NCI-H2227 treated with DMSO at 0.1 percent for 48 hours (cell line): ENCODE measurements around the gene LIX1.
"Not testable (repeated sequence)": the region's sequence is repeated elsewhere in the genome, so short reads cannot be mapped to it uniquely, and the experiment has no call there.

Experiments
- DNase-seq: peaks from one replicate; lab custom pipeline; 2025; lab: John Stamatoyannopoulos, UW

LIX1 gene

GRCh38 chr5:97142521-97143254 lies at the start of gene LIX1:
Gene LIX1 (minus strand): TSS chr5:97142611. CDS start chr5:97142576, 35 bp downstream.
- peak; percentile 51 for DNase-seq

GRCh38 chr5:97191893-97192292 lies 49.5 kb upstream of the LIX1 start:
- no peak for DNase-seq

GRCh38 chr5:97189523-97189922 lies 47.1 kb upstream of the LIX1 start:
- not testable (repeated sequence) for DNase-seq

DNA sequence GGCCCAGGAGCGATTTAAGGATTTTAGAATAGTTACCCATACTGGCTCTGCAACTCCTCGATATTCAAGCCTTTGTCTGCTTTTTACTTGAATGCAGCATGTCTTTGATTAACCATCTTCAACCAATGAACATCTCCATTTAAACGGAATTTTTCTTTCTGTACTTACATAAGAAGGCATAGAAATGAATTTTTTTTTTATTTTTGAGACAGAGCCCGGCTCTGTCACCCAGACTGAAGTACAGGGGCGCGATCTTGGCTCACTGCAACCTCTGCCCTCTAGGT lies 41.5 kb upstream of the LIX1 start:
- DNase-seq = no peak

GRCh38 chr5:97183100-97183929 lies 40.9 kb upstream of the LIX1 start, which contains the start of gene RIOK2:
Gene RIOK2 (minus strand): TSS chr5:97183247. CDS start chr5:97183191, 56 bp downstream.
- peak; percentile 95 for DNase-seq

DNA sequence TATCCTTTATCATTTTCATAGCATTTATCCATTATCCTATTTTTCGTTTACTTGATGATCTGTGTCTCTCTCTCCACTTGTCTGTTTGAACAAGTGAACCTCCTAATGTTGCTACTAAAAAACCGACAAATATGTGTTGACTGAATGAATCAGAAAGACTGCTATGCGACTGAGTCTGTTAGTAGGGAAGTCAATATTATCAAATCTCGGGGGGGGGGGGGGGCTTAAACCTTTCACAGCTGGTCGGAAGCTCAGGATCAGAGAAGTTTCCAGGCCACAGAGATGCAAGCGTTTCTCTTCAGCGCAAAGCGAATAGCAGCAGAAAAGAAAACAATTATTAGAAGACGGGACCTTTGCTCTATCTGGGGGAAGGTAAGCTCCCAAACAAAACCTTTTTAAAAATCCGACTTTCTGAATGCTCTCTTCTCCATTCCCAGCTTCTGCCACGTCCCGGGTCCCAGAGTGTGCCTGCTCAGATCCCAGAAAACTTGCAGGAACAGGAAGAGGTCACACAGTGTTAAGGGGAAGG lies 40.2 kb upstream of the LIX1 start:
- DNase-seq = no peak

GRCh38 chr5:97181856-97182545 lies 39.6 kb upstream of the LIX1 start:
- no peak for DNase-seq

- DNase-seq = not testable (repeated sequence)
These were observed 37.0 kb upstream of the LIX1 start for GRCh38 chr5:97179457-97179856.

- no peak for DNase-seq
These were observed 29.8 kb upstream of the LIX1 start for GRCh38 chr5:97172227-97172626.

- no peak for DNase-seq
These were observed 29.3 kb upstream of the LIX1 start for GRCh38 chr5:97171703-97172102.

DNA sequence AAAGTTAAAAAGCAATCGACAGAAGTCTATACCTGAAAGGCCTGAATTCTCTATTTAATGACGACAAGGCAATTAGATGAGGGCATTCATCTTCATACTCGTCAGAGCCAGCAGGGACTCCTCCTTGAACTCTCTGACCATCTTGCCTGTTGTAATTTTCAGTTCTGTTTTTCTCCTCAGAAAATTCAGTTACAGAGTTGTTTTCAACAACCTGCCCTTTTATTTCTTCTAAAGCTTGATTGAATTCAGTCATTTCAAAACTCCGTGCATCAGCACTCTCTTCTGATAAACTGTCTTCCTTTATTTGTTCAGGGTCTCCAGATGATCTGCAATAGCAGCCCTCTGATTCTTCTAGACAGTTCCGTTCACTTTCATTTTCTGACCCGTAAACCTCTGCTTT lies 25.0 kb upstream of the LIX1 start:
- no peak for DNase-seq

GRCh38 chr5:97165726-97166125 lies 23.3 kb upstream of the LIX1 start:
- DNase-seq = no peak

DNA sequence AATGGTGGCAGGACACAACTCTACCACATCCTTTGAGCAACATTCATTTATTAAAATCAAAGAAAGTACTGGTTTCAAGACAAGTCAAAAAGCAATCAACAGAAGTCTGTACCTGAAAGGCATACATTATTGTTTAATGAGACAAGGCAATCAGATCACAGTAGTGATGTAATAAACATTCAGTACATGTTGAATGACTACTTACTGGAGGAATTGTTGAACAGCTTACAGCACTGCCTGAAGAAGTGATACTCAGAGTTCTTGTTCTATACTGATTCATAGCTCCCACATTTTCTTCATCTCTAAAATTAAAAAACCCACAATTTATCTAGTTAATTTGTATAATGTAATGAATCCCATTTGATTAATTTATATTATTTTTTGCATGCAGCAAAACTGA lies 22.4 kb upstream of the LIX1 start:
- DNase-seq = no peak

- no peak for DNase-seq
These were observed 21.4 kb upstream of the LIX1 start for GRCh38 chr5:97163790-97164285.

DNA sequence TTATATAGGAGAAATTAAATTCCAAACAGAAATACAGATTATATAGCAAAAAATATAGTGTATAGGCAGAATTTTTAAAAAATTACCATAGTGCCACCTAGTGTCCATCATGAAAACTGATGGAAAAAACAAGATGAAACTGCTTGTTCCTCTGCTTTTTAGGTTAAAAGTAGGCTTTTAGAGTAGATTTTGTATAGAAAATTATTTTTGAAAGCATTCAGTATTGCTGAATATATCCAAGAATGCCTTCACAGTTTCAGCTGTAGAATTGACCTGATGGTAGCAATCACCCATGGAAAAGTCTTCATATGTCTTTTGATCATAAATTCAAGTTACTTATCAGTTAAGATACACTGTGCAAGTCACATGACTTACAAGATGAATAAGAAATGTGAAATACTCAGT lies 21.0 kb upstream of the LIX1 start:
- DNase-seq = no peak

DNA sequence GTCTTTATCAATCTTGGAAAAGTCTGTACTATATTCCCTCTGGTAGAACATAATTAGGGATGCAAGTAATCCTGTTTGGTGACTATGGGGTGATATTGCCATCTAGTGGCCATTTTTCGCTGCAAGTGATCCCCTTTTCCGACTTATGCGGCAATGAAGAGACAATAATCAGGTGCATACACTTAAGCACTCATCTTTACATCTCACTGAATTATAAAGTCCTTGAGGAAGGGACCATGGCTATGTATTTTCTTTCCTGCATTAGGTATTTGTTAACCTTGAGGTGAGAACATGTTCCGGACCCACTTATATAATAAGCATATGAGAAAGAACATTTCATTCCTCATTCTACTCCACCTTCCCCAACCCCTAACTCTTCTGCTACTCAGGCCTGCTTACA lies 19.6 kb upstream of the LIX1 start:
- DNase-seq = peak; percentile 65

DNA sequence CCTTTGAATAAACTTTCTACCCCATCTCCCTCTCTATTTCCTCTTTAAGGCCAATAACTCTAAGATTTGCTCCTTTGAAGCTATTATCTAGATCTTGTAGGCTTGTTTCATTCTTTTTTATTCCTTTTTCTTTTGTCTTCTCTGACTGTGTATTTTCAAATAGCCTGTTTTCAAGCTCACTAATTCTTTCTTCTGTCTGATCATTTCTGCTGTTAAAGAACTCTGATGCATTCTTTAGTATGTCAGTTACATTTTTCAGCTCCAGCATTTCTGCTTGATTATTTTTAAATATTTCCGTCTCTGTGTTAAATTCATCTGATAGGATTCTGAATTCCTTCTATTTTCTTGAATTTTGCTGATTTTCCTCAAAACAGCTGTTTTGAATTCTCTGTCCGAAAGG lies 15.3 kb upstream of the LIX1 start:
- no peak for DNase-seq

- DNase-seq = no peak
These were observed 9.0 kb upstream of the LIX1 start for GRCh38 chr5:97151370-97151769.

- DNase-seq = no peak
These were observed 8.0 kb upstream of the LIX1 start for GRCh38 chr5:97150401-97150800.

DNA sequence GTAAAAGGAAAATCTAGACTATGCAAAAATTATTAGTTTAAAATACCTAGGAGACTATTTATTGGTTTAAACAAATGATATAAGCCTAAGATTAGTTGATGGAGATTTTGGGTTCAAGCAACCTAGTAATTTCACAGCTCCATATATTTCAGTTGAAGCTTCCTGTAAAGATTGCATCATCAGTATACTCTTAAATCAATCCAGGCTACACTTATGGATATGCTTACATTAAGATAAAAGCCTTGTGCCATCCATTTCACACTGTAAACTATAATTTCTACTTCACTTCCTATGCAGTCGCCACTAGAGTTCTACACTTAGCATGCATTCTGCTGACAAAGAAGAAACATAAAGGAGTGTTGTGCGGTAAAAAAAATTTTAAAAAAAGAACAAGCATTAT lies 7.3 kb upstream of the LIX1 start:
- DNase-seq = peak; percentile 3

- no peak for DNase-seq
These were observed 5.9 kb upstream of the LIX1 start for GRCh38 chr5:97148288-97148687.

DNA sequence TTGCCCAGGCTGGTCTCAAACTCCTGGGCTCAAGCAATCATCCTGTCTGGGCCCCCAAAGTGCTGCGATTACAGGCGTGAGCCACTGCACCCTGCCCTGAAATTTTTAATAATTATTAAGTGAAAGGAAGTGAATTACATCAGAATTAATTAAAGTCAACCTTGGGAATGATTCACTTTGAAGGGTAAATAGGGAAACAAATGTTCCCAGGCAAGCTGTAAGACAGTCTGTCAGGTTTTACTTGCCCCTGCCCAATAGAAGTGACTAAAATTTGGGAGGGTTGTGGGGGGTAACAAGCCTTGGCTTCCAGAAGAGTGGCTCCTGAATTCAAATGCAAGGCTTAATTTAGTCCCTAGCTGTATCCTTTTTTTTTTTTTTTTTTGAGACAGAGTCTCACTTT lies 1.3 kb upstream of the LIX1 start:
- DNase-seq = no peak
